H1 (cell line): ENCODE data around the gene TNPO3. TPM values are rescaled to one million over a fixed set of nuclear protein-coding genes. Genes with fewer than 3 reads are reported as not detected.

Experiments used
- CTBP2 ChIP-seq: IDR thresholded peaks from 2 replicates; pipeline ENCODE4 v1.7.0; 2011; ENCODE audit warnings: borderline replicate concordance, mild to moderate bottlenecking, moderate library complexity, mixed read lengths, low read length; ENCODE audit not compliant: insufficient read depth, insufficient read length
- HDAC2 ChIP-seq, 2 experiments: fragments of 300-600 bp in 1 of 2; sonication (generic) in 1 of 2; IDR thresholded peaks; 2 replicates each; pipeline ENCODE4 v1.6.1; 2011 to 2012; ENCODE audit warnings: low read depth in 2 of 2, low read length in 2 of 2, mild to moderate bottlenecking in 2 of 2, moderate library complexity in 2 of 2, borderline replicate concordance in 1 of 2, inconsistent platforms in 1 of 2
- polyA plus RNA-seq, 7 experiments: library from polyadenylated mRNA; depleted of rRNA in 3 of 7; stranded (reverse) in 5 of 7; unstranded in 2 of 7; fragments of >200 nt in 5 of 7; fragments of 200-250 nt in 2 of 7; gene quantifications; 1 replicate in 5 of 7; 2 replicates in 1 of 7; 4 replicates in 1 of 7; pipeline versions ENCODE4 v1.2.1 to v1.2.3, GENCODE V29; 2011 to 2013; ENCODE audit warnings: missing spikeins in 2 of 7, mixed read lengths in 2 of 7
- total RNA-seq: library from RNA; stranded (reverse); fragmentation: NEBNext Ultra II Directional; extraction: Animal tissue kit (Norgen Biotek cat#: 25700); gene quantifications from 2 replicates; pipeline ENCODE4 v1.2.1, GENCODE V29; 2021

TNPO3 gene
- total and polyA plus RNA-seq, 2 of the 8 experiments (the other 6 are each of a cell fraction or from before 2014, with no cell fraction given): 67.6 to 99.2 TPM

- TF ChIP-seq CTBP2 (no peak), HDAC2 (IDR thresholded peaks at IDR 0.05; ENCODE audit: borderline replicate concordance in 1 of 2, low read depth in 2 of 2, low read length in 2 of 2) (no peak)
These were observed 109.1 kb downstream of the TNPO3 start (continued) for GRCh38 chr7:128945668-128946366.
